Liver (tissue), 9 donors: ENCODE results near the gene ABCB9. TPM values are rescaled to one million over a fixed set of nuclear protein-coding genes. Genes with fewer than 3 reads are reported as not detected.

Experiments
- DNase-seq: peaks from one replicate; pipeline ENCODE4 v3.0.0-alpha.2; 2017; ENCODE audit warnings: low spot score
- H3K27ac ChIP-seq, 2 donors: one replicate each; pipeline ENCODE4 v1.7.0; 2013; ENCODE audit warnings: inconsistent platforms in 2 of 2, low read length in 2 of 2, control low read depth in 1 of 2, low read depth in 1 of 2, mild to moderate bottlenecking in 1 of 2
- H3K27me3 ChIP-seq, 4 donors: one replicate each; pipeline versions ENCODE4 v1.6.1 to v1.7.0; 2013; ENCODE audit warnings: low read length in 3 of 4, inconsistent platforms in 1 of 4, mild to moderate bottlenecking in 1 of 4, moderate library complexity in 1 of 4; ENCODE audit not compliant: control insufficient read depth in 4 of 4, insufficient read depth in 4 of 4
- H3K36me3 ChIP-seq, 4 donors: one replicate each; pipeline versions ENCODE4 v1.6.1 to v1.7.0; 2013; ENCODE audit warnings: low read length in 3 of 4, mild to moderate bottlenecking in 3 of 4, low read depth in 1 of 4, moderate library complexity in 1 of 4; ENCODE audit not compliant: control insufficient read depth in 4 of 4, insufficient read depth in 3 of 4
- H3K4me1 ChIP-seq, 4 donors: one replicate each; pipeline versions ENCODE4 v1.6.1 to v1.7.0; 2013; ENCODE audit warnings: low read length in 3 of 4, mild to moderate bottlenecking in 3 of 4, moderate library complexity in 1 of 4; ENCODE audit not compliant: control insufficient read depth in 4 of 4, insufficient read depth in 4 of 4
- H3K4me3 ChIP-seq, 3 donors: one replicate each; pipeline versions ENCODE4 v1.6.1 to v1.7.0; 2013; ENCODE audit warnings: low read length in 3 of 3, control low read depth in 1 of 3, low read depth in 1 of 3, mild to moderate bottlenecking in 1 of 3
- H3K9ac ChIP-seq, 2 donors: one replicate each; pipeline ENCODE4 v1.7.0; 2013; ENCODE audit warnings: low read length in 2 of 2, mild to moderate bottlenecking in 2 of 2, moderate library complexity in 2 of 2, control low read depth in 1 of 2, low read depth in 1 of 2
- H3K9me3 ChIP-seq, 4 donors: one replicate each; pipeline versions ENCODE4 v1.6.1 to v1.7.0; 2013; ENCODE audit warnings: low read length in 3 of 4; ENCODE audit not compliant: control insufficient read depth in 4 of 4
- ATF3 ChIP-seq: IDR thresholded peaks from 2 replicates; pipeline ENCODE4 v1.6.1; 2016; ENCODE audit warnings: antibody characterized with exemption
- CTCF ChIP-seq: fragments of 150-350 bp; IDR thresholded peaks from 2 replicates; pipeline ENCODE4 v1.5.1; 2017; ENCODE audit warnings: improper control_type of control experiment, low read depth, low read length; ENCODE audit not compliant: missing input control
- EGR1 ChIP-seq, 2 donors: IDR thresholded peaks; 2 replicates each; pipeline ENCODE4 v1.6.1; 2016 to 2018; ENCODE audit warnings: antibody characterized with exemption in 2 of 2, low read depth in 2 of 2
- FOXA1 ChIP-seq: IDR thresholded peaks from 2 replicates; pipeline ENCODE4 v1.6.1; 2016; ENCODE audit warnings: antibody characterized with exemption
- FOXA2 ChIP-seq: IDR thresholded peaks from 2 replicates; pipeline ENCODE4 v1.6.1; 2016; ENCODE audit warnings: antibody characterized with exemption
- GABPA ChIP-seq, 2 donors: IDR thresholded peaks in 1 of 2; conservative IDR thresholded peaks in 1 of 2; 2 replicates each; pipeline ENCODE4 v1.6.1; 2016; ENCODE audit warnings: antibody characterized with exemption in 2 of 2, mild to moderate bottlenecking in 1 of 2, moderate library complexity in 1 of 2
- HNF4A ChIP-seq, 2 donors: conservative IDR thresholded peaks; 2 replicates each; pipeline ENCODE4 v1.6.1; 2016; ENCODE audit warnings: antibody characterized with exemption in 2 of 2, mild to moderate bottlenecking in 2 of 2
- HNF4G ChIP-seq: IDR thresholded peaks from 2 replicates; pipeline ENCODE4 v1.6.1; 2016; ENCODE audit warnings: antibody characterized with exemption
- JUND ChIP-seq, 2 donors: IDR thresholded peaks; 2 replicates each; pipeline ENCODE4 v1.6.1; 2016; ENCODE audit warnings: antibody characterized with exemption in 2 of 2
- MAX ChIP-seq: IDR thresholded peaks from 2 replicates; pipeline ENCODE4 v1.6.1; 2016; ENCODE audit warnings: antibody characterized with exemption
- NR2F2 ChIP-seq: IDR thresholded peaks from 2 replicates; pipeline ENCODE4 v1.6.1; 2016; ENCODE audit warnings: antibody characterized with exemption
- RAD21 ChIP-seq, 2 donors: IDR thresholded peaks; 2 replicates each; pipeline ENCODE4 v1.6.1; 2016; ENCODE audit warnings: antibody characterized with exemption in 2 of 2, mild to moderate bottlenecking in 2 of 2
- REST ChIP-seq: IDR thresholded peaks from 2 replicates; pipeline ENCODE4 v1.6.1; 2016; ENCODE audit warnings: antibody characterized with exemption, mild to moderate bottlenecking
- RXRA ChIP-seq, 2 donors: IDR thresholded peaks; 2 replicates each; pipeline ENCODE4 v1.6.1; 2017 to 2018; ENCODE audit warnings: antibody characterized with exemption in 2 of 2, mild to moderate bottlenecking in 1 of 2
- SP1 ChIP-seq: IDR thresholded peaks from 2 replicates; pipeline ENCODE4 v1.6.1; 2018; ENCODE audit warnings: antibody characterized with exemption, mild to moderate bottlenecking
- YY1 ChIP-seq: IDR thresholded peaks from 2 replicates; pipeline ENCODE4 v1.6.1; 2016; ENCODE audit warnings: antibody characterized with exemption, mild to moderate bottlenecking
- ZBTB33 ChIP-seq: IDR thresholded peaks from 2 replicates; pipeline ENCODE4 v1.6.1; 2016; ENCODE audit warnings: antibody characterized with exemption
- WGBS: extraction: QIAGEN DNeasy Blood & Tissue Kit; methylation state at CpG from one replicate; pipeline ENCODE4 v1.1.7; 2013; 5-methylcytosine and 5-hydroxymethylcytosine counted together
- polyA plus RNA-seq, 2 donors: library from polyadenylated mRNA; stranded (reverse) in 1 of 2; unstranded in 1 of 2; fragments of 200-250 nt in 1 of 2; fragments of >200 nt in 1 of 2; fragmentation: Nextera tagmentation in 1 of 2; extraction: Ambion mirVana in 1 of 2; gene quantifications; one replicate each; pipeline versions ENCODE4 v1.2.1 to v1.2.3, GENCODE V29; 2013 to 2015
- total RNA-seq, 2 donors: library from RNA; depleted of rRNA; stranded (reverse); fragments of >200 nt; gene quantifications; one replicate each; pipeline ENCODE4 v1.2.3, GENCODE V29; 2014
- donor health status: healthy.
- donor health status: healthy.
- donor health status: healthy.
- donor health status: healthy.
- donor health status: healthy.

The ABCB9 gene
- total and polyA plus RNA-seq, 4 donors = 0.29 to 3.3 (median 1.3) TPM

GRCh38 chr12:122989225-122989839, 23.1 kb upstream of the ABCB9 start:
- Histone ChIP-seq H3K9ac (no peak overlapping the region), H3K4me3 (no peak overlapping the region), H3K4me1 (peaks cover 3 to 45% (median 27%) of the 10 kb centered on the region in 4 donors), H3K27me3 (no peaks in the 10 kb centered on the region), H3K36me3 (peaks cover 11 to 44% (median 21%) of the 10 kb centered on the region in 4 donors), H3K9me3 (no peaks in the 10 kb centered on the region), H3K27ac (no peak overlapping the region)
- DNase-seq = no peak
- TF ChIP-seq REST (no peak), HNF4A (conservative IDR thresholded peaks at IDR 0.05) (no peak), HNF4G (no peak), SP1 (no peak), FOXA1 (no peak), EGR1 (IDR thresholded peaks at IDR 0.05; ENCODE audit: low read depth in 2 of 2) (no peak), CTCF (no peak), GABPA (IDR thresholded peaks at IDR 0.05 in 1 of 2, conservative IDR thresholded peaks at IDR 0.05 in 1 of 2) (no peak), RXRA (IDR thresholded peaks at IDR 0.05) (no peak), JUND (IDR thresholded peaks at IDR 0.05) (no peak), ATF3 (no peak), RAD21 (IDR thresholded peaks at IDR 0.05) (no peak), NR2F2 (no peak), YY1 (no peak), FOXA2 (no peak), MAX (no peak), ZBTB33 (no peak)
- WGBS = 95% methylated on average over 10 of the region's 10 CpGs
